GM13977 (cell line): ENCODE results near the gene RPL28.
"Not testable (repeated sequence)": the region's sequence is repeated elsewhere in the genome, so short reads cannot be mapped to it uniquely, and the experiment has no call there.

Experiments used
- DNase-seq: peaks from one replicate; pipeline ENCODE4 v3.0.0; 2012; ENCODE audit warnings: low spot score
- in situ Hi-C: fragments of 300-500 bp; cut with MboI; formaldehyde crosslinking; loops from one replicate; pipeline ENCODE4 v1.12.0; 2022; ENCODE audit warnings: low sequenced_read_pairs, low pct_unique_long_range_greater_than_20kb, mixed read lengths, inconsistent platforms; ENCODE audit not compliant: unreplicated experiment
- TF ChIP-seq, protein P1 (sequence below): IDR thresholded peaks from 2 replicates; pipeline ENCODE4 v1.5.1; 2012; ENCODE audit warnings: mild to moderate bottlenecking, control low read depth; ENCODE audit not compliant: insufficient read depth; ENCODE audit errors: extremely low read depth, missing control alignments

The RPL28 gene

GRCh38 chr19:55419103-55419502 is 33.4 kb downstream of the RPL28 start:
- in situ Hi-C loops, result no loop called here
- TF ChIP-seq, protein P1, sequence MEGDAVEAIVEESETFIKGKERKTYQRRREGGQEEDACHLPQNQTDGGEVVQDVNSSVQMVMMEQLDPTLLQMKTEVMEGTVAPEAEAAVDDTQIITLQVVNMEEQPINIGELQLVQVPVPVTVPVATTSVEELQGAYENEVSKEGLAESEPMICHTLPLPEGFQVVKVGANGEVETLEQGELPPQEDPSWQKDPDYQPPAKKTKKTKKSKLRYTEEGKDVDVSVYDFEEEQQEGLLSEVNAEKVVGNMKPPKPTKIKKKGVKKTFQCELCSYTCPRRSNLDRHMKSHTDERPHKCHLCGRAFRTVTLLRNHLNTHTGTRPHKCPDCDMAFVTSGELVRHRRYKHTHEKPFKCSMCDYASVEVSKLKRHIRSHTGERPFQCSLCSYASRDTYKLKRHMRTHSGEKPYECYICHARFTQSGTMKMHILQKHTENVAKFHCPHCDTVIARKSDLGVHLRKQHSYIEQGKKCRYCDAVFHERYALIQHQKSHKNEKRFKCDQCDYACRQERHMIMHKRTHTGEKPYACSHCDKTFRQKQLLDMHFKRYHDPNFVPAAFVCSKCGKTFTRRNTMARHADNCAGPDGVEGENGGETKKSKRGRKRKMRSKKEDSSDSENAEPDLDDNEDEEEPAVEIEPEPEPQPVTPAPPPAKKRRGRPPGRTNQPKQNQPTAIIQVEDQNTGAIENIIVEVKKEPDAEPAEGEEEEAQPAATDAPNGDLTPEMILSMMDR, result no peak
- DNase-seq, result no peak

- DNase-seq, result no peak
- in situ Hi-C loops, result no loop called here
- TF ChIP-seq, protein P1, result no peak
These were observed 34.0 kb downstream of the RPL28 start for GRCh38 chr19:55419624-55420236.

- DNase-seq, in situ Hi-C loops: not testable (repeated sequence)
These were observed 35.5 kb downstream of the RPL28 start for GRCh38 chr19:55421281-55421680.

DNA sequence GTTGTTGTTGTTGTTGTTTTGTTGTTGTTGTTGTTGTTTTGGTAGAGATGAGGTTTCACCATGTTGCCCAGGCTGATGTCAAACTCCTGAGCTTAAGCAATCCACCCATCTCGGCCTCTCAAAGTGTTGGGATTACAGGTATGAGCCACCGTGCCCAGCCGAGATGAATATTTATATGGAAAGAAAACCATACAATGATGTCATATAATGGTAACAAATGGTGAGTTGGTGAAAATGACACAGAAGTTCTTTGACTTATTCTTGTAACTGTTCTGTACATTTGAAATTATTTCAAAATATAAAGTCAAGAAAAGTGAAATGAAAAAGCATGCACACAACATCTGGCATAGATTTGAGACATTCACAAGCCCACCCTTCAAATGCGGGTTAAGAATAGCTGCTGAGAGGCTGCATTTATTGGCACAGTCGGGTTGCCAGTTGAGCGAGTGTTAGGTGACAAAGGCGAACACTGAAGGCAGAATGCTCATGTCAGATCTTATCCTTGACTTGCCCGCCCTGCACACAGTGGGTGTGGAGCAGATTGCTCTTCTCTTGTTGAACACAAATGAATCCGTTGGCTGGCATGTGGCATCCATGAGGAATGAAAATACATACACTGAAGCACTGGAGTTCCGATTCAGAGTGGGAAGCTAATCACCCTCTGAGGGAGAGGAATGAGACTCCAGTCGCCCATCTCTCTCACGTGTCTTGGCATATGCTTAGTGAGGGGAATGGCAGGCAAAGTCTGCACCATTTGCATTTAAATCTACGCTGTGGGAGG is 37.7 kb downstream of the RPL28 start:
- in situ Hi-C loops, result no loop called here
- TF ChIP-seq, protein P1, result no peak
- DNase-seq, result no peak

DNA sequence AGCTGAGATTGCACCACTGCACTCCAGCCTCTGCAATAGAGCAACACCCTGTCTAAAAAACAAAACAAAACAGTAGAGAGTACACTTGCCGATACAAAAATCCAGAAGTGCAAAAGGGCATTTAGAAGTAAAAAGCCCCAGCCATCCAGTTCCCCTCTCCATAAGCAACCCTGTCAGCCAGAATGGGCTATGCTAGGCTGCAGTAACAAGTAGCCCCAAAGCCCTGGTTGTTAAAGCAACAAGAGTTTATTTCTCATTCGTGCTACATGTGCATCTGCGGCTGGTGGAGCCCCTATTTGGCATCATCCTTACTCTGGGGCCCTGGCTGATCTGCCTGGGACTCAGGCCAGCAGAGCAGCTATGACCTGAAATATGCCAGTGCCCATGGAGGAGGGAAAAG is 38.8 kb downstream of the RPL28 start:
- TF ChIP-seq, protein P1, result no peak
- in situ Hi-C loops, result no loop called here
- no peak for DNase-seq

- TF ChIP-seq, protein P1, result no peak
- DNase-seq, result no peak
- in situ Hi-C loops, result no loop called here
These were observed 40.3 kb downstream of the RPL28 start for GRCh38 chr19:55426042-55426441.

GRCh38 chr19:55431183-55431582 is 45.5 kb downstream of the RPL28 start:
- no peak for DNase-seq
- TF ChIP-seq, protein P1, result no peak
- in situ Hi-C loops, result no loop called here
